ENCODE data around the gene PDF.
A peak's percentile ranks its signal among the peaks of the same experiment; 100 is the strongest.

Gene PDF

DNA sequence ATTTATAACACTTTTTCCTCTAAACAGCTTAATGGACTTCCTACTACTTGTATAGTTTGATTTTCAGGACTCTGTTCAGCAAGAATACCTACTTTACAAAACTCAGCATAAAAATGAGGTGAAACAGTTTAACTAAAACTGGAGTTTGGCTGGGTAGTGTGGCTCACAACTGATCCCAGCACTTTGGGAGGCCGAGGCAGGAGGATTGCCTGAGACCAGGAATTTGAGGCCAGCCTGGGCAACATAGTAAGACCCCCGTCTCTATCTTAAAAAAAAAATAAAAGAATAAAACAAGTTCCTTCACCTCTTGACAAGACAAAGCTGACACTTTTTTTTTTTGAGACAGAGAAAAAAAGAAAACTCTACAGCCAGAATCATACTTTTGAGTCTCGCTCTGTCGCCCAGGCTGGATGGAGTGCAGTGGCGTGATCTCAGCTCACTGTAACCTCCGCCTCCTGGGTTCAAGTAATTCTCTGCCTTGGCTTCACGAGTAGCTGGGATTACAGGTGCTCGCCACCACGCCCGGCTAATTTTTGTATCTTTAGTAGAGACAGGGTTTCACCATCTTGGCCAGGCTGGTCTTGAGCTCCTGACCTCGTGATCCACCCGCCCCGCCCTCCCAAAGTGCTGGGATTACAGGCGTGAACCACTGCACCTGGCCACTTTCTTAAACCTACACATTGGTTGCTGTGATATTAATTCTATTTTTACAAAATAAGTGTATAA lies 2.6 kb downstream of the PDF start:
- no peak for DNase-seq (ENCODE audit: low spot score)
- no peak overlapping the region for H3K4me3 ChIP-seq
- H3K27ac ChIP-seq: no peak overlapping the region

DNA sequence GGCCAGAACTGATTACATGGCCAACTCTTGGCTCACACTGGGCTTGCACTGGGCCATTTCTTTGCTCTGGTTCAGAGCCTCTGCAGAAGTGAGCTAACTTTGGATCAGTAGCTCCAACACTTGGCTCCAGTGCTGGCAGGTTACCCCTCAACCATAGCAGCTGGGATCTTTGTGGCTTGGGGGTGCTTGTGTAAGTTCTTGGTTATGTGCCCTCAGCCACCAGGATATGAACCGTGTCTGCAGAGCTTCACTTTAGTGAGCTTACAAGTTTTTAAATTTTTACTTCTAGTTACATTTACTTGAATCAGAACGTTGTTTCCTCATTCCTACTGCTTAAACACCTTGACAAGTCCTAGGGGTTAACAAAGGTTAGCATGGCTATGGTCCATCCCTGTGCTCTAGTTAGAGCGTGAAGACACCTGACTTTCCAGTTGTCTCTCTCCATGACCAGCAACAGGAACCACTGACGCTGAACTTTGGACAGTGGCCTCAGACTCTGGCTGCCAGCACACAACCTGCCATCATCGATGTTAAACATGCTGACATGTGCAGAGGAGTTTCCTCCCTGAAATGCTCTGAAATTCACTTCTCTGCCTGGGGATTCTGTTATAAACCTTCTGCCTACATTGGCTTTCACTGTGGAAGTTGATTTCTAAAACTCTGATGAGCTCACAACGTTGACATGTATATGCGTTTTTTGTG lies 4.1 kb downstream of the PDF start:
- DNase-seq (ENCODE audit: low spot score): peak; percentile 64
- Histone ChIP-seq H3K27ac (no peak overlapping the region), H3K4me3 (no peak overlapping the region)
- TF ChIP-seq, protein P1, sequence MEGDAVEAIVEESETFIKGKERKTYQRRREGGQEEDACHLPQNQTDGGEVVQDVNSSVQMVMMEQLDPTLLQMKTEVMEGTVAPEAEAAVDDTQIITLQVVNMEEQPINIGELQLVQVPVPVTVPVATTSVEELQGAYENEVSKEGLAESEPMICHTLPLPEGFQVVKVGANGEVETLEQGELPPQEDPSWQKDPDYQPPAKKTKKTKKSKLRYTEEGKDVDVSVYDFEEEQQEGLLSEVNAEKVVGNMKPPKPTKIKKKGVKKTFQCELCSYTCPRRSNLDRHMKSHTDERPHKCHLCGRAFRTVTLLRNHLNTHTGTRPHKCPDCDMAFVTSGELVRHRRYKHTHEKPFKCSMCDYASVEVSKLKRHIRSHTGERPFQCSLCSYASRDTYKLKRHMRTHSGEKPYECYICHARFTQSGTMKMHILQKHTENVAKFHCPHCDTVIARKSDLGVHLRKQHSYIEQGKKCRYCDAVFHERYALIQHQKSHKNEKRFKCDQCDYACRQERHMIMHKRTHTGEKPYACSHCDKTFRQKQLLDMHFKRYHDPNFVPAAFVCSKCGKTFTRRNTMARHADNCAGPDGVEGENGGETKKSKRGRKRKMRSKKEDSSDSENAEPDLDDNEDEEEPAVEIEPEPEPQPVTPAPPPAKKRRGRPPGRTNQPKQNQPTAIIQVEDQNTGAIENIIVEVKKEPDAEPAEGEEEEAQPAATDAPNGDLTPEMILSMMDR (IDR thresholded peaks at IDR 0.05): no peak

More for the DNA sequence above, 2.6 kb downstream of the PDF start:
- TF ChIP-seq, protein P1 (IDR thresholded peaks at IDR 0.05): no peak

DNA sequence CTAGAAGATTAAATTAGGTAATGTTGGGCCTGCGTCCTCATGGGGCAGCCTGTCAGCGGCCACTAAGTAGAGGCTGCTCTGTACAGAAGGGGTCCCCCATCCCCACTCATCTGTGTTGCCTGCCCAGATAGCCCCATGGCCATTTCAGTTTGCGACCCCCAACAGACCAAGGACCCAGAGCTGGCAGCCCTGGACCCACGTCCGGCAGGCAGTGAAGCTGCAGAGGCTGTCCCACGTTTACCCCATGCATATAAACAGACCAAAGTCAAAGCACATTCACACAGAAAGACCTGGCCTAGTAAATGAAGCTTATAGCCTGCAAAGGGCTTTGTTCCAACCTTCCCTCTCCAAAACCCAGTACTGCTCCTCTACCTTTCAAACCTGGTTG lies 4.6 kb downstream of the PDF start:
- Histone ChIP-seq H3K27ac (no peak overlapping the region), H3K4me3 (no peak overlapping the region)
- DNase-seq (ENCODE audit: low spot score): peak; percentile 68
- TF ChIP-seq, protein P1 (IDR thresholded peaks at IDR 0.05): no peak

DNA sequence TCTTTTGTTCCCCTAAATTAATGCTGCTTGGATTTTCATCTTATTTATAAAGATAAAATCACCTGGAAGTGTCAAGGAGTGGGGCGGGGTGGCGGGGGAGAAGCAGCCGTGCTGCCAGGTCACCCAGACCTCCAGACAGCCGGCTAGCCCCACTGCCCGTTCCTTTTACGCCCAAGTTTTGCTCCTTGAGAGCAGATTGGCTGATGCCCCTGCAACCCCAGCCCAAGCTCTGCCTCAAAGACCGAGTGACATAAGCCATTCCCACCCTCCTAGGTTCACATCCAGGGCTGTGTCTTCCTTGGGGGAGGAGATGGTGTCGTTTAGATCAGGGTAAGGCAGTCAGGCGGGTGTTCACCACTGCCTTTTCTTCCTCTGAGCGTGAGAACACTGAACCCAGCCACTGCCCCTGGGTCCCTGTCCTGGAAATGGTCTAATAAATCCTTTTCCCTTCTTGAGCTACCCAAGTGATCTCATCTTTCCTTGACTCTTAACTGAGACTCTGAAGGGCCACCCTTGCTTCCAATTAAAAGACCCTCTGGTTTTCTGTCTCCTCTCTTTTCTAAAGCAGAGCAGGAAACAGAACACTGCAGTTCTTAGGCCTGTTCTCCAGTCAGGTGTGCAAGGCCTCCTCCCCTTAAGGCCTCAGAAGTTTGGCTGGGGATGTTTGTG lies 5.7 kb downstream of the PDF start:
- Histone ChIP-seq H3K4me3 (no peak overlapping the region), H3K27ac (no peak overlapping the region)
- DNase-seq (ENCODE audit: low spot score): peak; percentile 65
- TF ChIP-seq, protein P1 (IDR thresholded peaks at IDR 0.05): no peak

DNA sequence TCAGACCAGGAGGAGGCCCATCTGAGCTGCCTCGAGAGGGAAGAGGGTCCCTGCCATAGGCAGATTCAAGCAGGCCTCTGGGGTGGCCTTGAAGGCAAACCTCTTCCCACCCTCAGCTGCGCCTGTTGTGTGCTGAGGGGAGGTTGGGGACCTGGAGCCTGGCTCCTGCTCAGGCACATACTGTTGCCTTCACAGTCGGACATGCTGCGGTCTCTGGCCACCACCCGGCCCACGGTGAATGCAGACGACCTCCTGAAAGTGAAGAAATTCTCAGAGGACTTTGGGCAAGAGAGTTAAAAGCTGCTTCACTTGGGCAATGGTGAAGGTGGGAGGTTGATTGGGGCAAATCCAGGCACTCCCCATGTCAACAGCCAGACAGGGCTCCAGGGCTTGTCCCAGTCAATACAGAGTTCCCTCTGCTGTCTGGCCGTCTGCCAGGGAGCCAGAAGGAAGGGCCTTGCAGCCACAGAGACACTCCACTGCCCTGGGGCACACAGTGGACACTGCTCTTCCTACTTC lies 6.3 kb downstream of the PDF start:
- DNase-seq (ENCODE audit: low spot score): no peak
- TF ChIP-seq, protein P1 (IDR thresholded peaks at IDR 0.05): no peak
- no peak overlapping the region for H3K27ac ChIP-seq
- no peak overlapping the region for H3K4me3 ChIP-seq

DNA sequence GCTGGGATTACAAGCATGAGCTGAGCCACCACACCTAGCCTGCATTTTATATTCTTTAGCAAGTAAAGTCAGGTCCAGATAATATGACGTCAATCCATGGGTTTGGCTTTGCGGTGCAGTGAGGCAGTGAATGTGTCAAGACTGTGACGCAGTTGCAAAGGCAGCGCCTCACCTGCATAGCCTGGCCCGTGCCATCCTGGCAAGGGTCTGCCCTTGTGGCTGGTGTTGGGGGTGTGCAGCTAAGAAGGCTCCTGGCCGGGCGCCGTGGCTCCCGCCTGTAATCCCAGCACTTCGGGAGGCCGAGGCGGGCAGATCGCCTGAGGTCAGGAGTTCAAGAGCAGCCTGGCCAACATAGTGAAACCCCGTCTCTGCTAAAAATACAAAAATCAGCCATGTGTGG lies 7.0 kb downstream of the PDF start:
- TF ChIP-seq, protein P1 (IDR thresholded peaks at IDR 0.05): no peak
- no peak overlapping the region for H3K27ac ChIP-seq
- no peak overlapping the region for H3K4me3 ChIP-seq
- peak; percentile 58 for DNase-seq (ENCODE audit: low spot score)

Data from coronary artery (tissue), 2 donors.